ENCODE measurements around the gene SNAP91. TPM values are rescaled to one million over a fixed set of nuclear protein-coding genes. Genes with fewer than 3 reads are reported as not detected.

The SNAP91 gene
- total RNA-seq, 1 experiment from 2014 or later = not detected

DNA sequence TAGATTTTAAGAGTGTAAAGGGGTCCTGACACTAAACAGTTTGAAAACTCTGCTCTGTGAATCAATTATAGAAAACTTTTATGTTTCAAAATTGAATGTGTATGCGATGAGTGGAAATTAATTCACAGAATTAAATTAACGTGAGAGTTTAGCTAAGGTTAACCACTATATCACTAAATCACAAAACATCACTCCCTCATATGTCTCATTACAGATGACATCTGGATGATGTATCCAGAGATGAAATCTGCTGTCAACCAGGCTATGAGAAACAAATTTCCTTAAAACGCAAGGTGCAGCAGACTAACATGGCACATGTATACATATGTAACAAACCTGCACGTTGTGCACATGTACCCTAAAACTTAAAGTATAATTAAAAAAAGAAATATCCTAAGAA lies 169.2 kb downstream of the SNAP91 start:
- no peak for DNase-seq (ENCODE audit: low spot score)

GRCh38 chr6:83536647-83537589 lies 172.0 kb downstream of the SNAP91 start:
- DNase-seq (ENCODE audit: low spot score) = no peak

DNA sequence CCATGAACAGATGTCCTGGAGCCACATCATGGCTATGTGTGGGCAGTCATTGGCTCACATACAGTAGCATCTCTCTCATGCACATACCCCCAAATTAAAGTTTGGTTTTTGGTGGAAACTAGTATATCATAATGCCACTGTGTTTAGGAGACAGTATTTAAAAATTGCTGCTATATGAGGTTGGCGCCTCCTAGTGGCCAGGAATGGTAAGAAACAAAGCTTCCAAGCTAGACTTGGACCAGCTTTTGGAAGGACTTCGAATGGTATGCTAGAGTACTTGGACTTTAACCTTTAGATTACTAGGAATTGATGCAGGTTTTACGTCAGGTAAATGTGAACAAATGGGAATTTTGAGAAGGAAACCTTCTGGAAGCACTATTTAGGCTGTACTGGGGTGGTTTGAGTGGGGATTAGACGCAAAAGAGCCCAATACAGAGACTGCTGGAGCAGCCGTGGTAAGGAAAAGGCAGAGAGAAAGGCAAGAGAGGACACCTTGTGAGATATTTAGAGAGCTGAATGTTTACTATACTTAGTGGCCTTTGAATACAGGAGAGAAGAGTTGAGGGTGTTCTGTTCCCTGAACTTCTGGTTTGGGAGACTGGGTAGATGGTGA lies 172.8 kb downstream of the SNAP91 start:
- DNase-seq (ENCODE audit: low spot score) = peak; percentile 74

- DNase-seq (ENCODE audit: low spot score) = no peak
These were observed 190.0 kb downstream of the SNAP91 start for GRCh38 chr6:83518816-83519480.

DNA sequence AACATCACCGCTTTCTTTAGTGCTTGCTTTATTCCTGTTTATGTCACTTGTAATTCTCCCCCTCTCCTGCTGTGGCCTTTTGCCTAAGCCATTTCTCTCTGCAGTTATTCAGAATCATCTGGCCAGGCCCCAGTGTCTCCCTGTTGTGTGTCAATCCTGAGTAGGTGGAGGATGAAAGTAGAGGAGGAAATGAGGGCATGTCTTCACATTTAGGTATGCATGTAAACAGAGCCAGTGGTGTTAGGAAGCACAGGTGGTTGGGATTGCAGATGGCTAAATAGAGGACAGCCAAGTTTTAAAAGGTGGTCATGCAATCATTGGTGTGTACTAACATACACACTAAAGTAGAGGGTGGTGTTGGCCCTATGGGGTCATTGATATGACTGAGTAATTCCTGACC lies 191.4 kb downstream of the SNAP91 start:
- no peak for DNase-seq (ENCODE audit: low spot score)

GRCh38 chr6:83514866-83515466 lies 193.9 kb downstream of the SNAP91 start:
- peak; percentile 81 for DNase-seq (ENCODE audit: low spot score)

GRCh38 chr6:83514466-83514865 lies 194.4 kb downstream of the SNAP91 start:
- no peak for DNase-seq (ENCODE audit: low spot score)

DNA sequence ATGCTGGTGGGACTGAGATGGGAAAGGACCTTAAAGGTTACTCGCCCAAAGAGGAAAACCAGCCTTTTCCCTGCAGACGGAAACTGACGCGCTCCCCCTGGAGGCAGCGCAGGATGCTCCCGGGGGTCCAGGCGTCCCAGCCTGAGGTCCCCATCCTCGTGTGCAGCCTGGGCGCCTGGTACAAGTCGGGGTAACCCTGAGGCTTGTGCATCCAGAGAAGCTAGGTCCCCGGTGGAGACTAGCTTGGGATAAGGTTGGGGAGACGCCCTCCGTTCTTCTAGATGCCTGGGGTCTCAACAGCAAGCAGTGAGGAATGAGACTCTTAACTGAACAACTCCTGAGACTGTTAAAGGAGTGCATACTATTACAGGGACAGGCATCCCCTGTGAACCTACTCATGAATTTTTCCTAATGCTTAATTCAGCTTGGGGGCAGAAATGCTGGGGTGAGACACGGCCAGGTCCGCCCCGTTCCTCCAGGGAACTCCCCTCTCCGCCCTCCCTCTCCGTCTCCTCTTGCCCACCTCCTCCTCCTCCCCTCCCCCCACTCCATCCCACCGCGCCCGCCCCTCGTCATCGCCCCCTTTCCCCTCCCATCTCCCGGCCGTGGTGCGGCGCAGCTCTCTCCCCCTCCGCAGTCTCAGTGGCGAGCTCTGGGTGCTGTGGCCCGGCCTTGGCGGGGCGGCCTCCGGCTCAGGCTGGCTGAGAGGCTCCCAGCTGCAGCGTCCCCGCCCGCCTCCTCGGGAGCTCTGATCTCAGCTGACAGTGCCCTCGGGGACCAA lies 196.8 kb downstream of the SNAP91 start, which contains the start of gene PRSS35:
Gene PRSS35, plus strand, starts transcription at position 634 of the 781 bp plus-strand sequence. CDS start 10,908 bp downstream, outside the sequence.
- DNase-seq (ENCODE audit: low spot score) = peak; percentile 73

- DNase-seq (ENCODE audit: low spot score) = no peak
These were observed 197.6 kb downstream of the SNAP91 start for GRCh38 chr6:83511266-83511665.

GRCh38 chr6:83510791-83511190 lies 198.1 kb downstream of the SNAP91 start:
- DNase-seq (ENCODE audit: low spot score) = no peak

DNA sequence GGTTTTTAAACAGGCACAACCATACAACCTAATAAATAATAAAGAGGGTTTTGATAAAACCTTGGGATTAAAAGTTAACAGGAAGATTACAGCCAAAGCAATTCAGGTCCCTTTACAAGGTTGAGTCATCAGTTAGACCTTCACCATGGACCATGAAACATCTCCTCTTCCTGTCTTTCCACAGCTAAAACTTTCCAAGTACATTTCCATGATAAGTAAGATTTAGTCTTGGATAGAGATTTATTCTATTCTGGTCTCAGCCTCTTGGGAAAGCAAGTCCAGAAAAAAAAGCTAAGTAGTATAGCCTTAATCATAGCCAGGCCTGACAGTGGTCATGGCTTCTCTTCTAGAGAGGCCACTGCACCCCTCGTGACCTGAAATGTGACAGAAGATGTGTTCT lies 199.5 kb downstream of the SNAP91 start:
- no peak for DNase-seq (ENCODE audit: low spot score)

- DNase-seq (ENCODE audit: low spot score) = no peak
These were observed 203.5 kb downstream of the SNAP91 start for GRCh38 chr6:83505356-83505755.

Other genes with a start within 250 kb of the SNAP91 start
- gene PRSS35, start 196.6 kb downstream of the SNAP91 start, total RNA-seq (2014; rRNA removed; shearing (Covaris generic)) = not detected in 2 replicates
- gene RIPPLY2, start 144.3 kb upstream of the SNAP91 start, total RNA-seq (2014; rRNA removed; shearing (Covaris generic)) = not detected in 2 replicates
- gene CYB5R4, start 150.6 kb upstream of the SNAP91 start, total RNA-seq (2014; rRNA removed; shearing (Covaris generic)) = 5.5 and 7.8 TPM in 2 replicates

All from HT-29 (cell line).